Tibial nerve (tissue), 3 donors: ENCODE measurements around the gene DKK3.

ENCODE experiments used
- POLR2A ChIP-seq, 2 donors: fragments of 450-650 bp; IDR thresholded peaks; one replicate each; pipeline ENCODE4 v1.6.1; 2017; ENCODE audit warnings: antibody characterized with exemption in 2 of 2, mild to moderate bottlenecking in 2 of 2, moderate library complexity in 2 of 2
- TF ChIP-seq, protein P1 (sequence below), 5 experiments: fragments of 200-600 bp in 3 of 5; fragments of 450-650 bp in 2 of 5; sonication (generic) in 3 of 5; IDR thresholded peaks; one replicate each; pipeline ENCODE4 v1.5.1; 2016 to 2019; ENCODE audit warnings: antibody characterized with exemption in 5 of 5, mild to moderate bottlenecking in 3 of 5, moderate library complexity in 2 of 5

DNA sequence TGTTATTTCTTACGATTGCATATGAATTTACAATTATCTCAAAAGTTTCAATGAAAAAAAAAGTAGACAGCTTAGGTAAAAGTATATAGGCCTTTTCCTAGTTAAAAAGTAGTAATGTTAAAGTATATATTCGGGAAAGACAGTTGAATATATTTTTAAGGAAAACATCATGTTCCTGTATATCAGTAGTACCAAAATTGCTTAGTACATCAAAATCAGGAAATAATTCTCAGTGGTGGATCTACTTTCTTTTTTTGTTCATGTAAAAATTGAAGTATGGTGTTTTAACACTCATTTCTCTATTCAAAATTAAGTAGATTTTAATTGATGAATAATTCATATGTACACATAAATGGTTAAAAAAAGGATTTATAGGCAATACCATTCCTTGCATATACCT, 92.8 kb downstream of the DKK3 start:
- TF ChIP-seq, protein P1, sequence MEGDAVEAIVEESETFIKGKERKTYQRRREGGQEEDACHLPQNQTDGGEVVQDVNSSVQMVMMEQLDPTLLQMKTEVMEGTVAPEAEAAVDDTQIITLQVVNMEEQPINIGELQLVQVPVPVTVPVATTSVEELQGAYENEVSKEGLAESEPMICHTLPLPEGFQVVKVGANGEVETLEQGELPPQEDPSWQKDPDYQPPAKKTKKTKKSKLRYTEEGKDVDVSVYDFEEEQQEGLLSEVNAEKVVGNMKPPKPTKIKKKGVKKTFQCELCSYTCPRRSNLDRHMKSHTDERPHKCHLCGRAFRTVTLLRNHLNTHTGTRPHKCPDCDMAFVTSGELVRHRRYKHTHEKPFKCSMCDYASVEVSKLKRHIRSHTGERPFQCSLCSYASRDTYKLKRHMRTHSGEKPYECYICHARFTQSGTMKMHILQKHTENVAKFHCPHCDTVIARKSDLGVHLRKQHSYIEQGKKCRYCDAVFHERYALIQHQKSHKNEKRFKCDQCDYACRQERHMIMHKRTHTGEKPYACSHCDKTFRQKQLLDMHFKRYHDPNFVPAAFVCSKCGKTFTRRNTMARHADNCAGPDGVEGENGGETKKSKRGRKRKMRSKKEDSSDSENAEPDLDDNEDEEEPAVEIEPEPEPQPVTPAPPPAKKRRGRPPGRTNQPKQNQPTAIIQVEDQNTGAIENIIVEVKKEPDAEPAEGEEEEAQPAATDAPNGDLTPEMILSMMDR (IDR thresholded peaks at IDR 0.05), result no peak
- TF ChIP-seq POLR2A (IDR thresholded peaks at IDR 0.05), result no peak
